HG03439 (cell line): Measurements from ENCODE around the gene AQP12A.

Source experiments
- ATAC-seq: cut with Tn5 transposase; IDR thresholded peaks from one replicate; pipeline ENCODE4 v1.9.1; 2021; ENCODE audit warnings: mild to moderate bottlenecking, moderate library complexity; ENCODE audit not compliant: unreplicated experiment

AQP12A gene

DNA sequence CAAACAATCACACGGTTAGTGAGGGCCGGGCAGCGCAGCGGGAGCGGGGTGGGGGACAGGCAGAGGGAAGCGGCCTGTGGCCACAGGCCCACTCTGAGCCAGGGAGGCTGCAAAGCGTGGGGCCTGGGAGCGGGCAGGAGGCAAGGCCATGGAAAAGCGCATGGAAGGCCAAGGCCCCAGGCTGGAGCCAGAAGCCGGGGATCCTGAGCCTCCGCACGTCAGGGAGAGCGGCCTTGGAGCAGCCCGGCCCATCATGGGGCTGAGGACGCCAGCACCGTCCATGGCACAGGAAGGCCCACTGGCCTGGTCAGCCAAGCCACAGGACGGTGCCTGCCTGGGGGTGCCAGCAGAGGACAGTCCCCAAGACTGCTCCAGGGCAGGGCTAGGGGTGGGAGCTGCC is 43.1 kb downstream of the AQP12A start:
- ATAC-seq: no peak

DNA sequence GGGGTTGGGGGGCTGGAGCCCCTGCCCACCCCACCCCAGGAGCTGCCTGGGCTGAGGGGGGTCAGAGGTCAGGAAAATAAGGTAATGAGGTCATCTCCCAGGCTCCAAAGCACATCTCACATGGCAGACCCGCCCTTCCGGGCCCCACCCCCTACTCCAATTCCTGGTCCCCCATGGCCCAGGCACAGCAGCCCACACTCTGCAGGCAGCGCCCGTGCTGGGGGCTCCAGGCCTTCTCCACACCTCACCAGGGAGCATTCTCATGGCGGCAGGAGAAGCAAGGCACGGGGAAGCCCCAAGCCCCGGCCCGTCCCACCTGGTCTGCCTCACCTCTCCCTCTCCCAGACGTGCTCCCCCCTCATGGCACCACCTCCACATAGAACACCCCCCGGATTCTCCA is 43.8 kb downstream of the AQP12A start:
- no peak for ATAC-seq

- no peak for ATAC-seq
Observed at GRCh38 chr2:240736281-240737250, 44.9 kb downstream of the AQP12A start.

- ATAC-seq: no peak
Observed at GRCh38 chr2:240737512-240737911, 45.8 kb downstream of the AQP12A start.

GRCh38 chr2:240737958-240738357 is 46.3 kb downstream of the AQP12A start:
- no peak for ATAC-seq

DNA sequence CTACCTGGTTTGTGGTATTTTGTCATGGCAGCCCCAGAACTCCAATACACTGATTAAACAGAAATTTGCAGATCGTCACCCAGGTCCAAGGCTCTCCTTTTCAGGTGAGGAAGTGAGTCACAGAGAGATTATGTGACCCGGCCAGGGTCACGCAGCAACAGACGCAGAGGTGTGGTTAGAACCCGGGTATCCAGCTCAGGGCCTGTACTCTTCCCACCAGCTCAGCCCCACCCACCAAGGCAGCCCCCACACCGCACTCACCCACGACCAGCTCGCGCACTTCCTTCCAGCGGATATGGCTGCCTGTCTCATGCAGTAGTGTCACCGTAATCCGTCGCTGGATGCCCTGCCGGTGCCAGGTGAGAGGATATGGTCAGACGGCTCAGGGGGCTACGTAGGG is 48.1 kb downstream of the AQP12A start:
- ATAC-seq: no peak

- ATAC-seq: no peak
Observed at GRCh38 chr2:240741091-240741490, 49.4 kb downstream of the AQP12A start.

- ATAC-seq: no peak
Observed at GRCh38 chr2:240742602-240743095, 51.0 kb downstream of the AQP12A start.

DNA sequence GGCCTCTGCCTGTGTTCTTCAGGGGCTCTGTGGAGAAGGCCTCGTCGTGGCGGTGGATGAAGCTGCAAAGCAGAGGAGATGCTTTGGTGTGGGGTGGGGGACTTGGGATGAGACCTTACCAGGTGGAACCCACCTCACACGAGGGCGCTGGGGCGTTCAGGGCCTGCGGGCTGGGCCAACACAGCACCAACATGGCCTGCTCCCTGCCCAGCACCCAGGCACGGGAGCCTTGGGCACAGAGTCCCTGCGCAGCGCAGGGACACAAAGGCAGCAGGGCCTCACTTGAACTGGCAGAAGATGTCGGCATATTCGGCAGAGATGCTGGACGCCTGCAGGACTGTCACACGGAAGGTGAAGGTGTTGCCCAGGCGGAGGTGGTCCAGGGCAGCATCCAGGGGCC is 53.8 kb downstream of the AQP12A start:
- ATAC-seq: no peak

- ATAC-seq: no peak
Observed at GRCh38 chr2:240745962-240746361, 54.3 kb downstream of the AQP12A start.

- ATAC-seq: no peak
Observed at GRCh38 chr2:240746671-240747070, 55.0 kb downstream of the AQP12A start.

- no peak for ATAC-seq
Observed at GRCh38 chr2:240747256-240747655, 55.6 kb downstream of the AQP12A start.
